DMS79 treated with DMSO at 0.1 percent for 48 hours (cell line): ENCODE measurements around the gene PSPN.

Experiments
- DNase-seq: peaks from one replicate; lab custom pipeline; 2025; lab: John Stamatoyannopoulos, UW

PSPN gene

GRCh38 chr19:6325614-6326013 is 50.1 kb downstream of the PSPN start:
- DNase-seq: no peak
